Erythroblast (primary cell): ENCODE data around the gene RAB31.

Experiments used
- GATA1 ChIP-seq: IDR thresholded peaks from 2 replicates; pipeline ENCODE4 v1.6.1; 2011; ENCODE audit warnings: low read depth, mild to moderate bottlenecking, control low read depth, low read length, moderate library complexity
- POLR2A ChIP-seq: IDR thresholded peaks from 2 replicates; pipeline ENCODE4 v1.6.1; 2011; ENCODE audit warnings: mild to moderate bottlenecking, low read length

DNA sequence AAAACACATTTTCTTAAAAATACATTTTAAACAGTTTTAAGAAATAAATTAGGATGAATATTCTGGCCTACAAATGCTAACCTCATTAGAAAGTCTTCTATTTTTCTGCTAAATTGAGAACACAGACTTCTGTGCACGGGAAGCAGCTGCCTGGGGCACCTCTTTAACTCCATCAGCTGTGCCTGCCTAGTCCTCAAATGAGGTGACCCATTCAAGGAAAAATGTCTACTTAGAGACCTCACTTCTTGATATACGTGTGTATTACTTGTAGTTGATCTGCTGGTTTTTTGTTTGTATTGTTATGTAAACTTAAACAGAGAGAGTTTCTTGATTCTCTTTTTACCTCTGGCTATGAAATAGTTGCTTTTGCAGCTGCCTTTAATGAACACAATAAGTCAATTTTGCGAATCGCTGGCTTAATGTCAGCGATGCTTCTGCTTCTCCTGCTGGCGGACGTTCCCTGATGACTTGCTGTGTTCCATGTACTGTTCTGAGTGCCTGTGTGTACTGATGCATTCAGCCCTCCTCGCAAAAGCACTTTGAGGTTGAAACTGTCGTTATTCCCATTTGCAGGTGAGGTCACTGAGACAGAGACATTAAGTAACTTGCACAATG, 88.9 kb downstream of the RAB31 start:
- TF ChIP-seq POLR2A (no peak), GATA1 (no peak)
